Neural progenitor cell (in vitro differentiated cells): ENCODE results near the gene GPS1.

Source experiments
- CTCF ChIP-seq: fragments of 200-600 bp; sonication (generic); IDR thresholded peaks from 2 replicates; pipeline ENCODE4 v1.5.1; 2017; ENCODE audit warnings: antibody characterized with exemption, mild to moderate bottlenecking
- EZH2 ChIP-seq: fragments of 200-600 bp; sonication (generic); IDR thresholded peaks from 2 replicates; pipeline ENCODE4 v1.6.1; 2017; ENCODE audit warnings: antibody characterized with exemption, mild to moderate bottlenecking, moderate library complexity
- EZH2phosphoT487 ChIP-seq: fragments of 200-600 bp; sonication (generic); IDR thresholded peaks from 2 replicates; pipeline ENCODE4 v1.6.1; 2017; ENCODE audit warnings: antibody characterized with exemption

DNA sequence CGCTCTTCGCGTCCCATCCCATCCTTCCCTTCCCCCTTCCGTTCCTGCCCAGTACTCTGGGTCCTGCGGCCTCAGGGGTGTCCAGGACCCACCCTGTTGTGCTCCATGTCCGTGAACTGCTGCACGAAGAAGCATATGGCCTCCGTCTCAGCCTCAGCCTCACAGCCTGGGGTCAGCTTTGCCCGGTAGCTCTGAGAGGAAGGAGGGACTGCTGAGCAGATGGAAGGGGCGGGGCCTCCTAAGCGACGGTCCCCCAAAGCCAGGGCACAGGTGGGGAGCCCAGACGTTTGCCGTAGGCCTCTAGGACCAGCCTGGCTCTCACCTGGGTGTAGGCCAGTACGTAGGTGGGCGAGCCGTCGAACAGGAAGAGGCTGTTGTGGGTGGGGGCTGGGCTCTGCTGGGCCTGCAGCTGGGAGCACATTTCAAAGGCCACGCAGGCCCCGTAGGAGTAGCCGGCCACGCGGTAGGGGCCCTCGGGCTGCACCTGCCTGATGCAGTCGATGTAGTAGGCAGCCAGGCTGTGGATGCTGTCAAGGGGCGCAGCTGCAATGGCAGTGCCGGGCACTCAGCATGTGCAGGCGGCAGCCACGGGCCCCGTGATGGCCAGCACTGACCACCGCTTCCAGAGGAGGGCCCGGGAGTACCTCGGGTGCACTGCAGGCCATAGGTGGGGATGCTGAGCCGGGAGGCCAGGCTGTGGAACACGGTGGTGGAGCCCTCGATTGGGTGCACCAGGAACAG lies 28.5 kb downstream of the GPS1 start:
- TF ChIP-seq CTCF (no peak), EZH2 (no peak), EZH2phosphoT487 (no peak)
